Hepatocyte (in vitro differentiated cells): Measurements from ENCODE around the gene FCER2. TPM values are rescaled to one million over a fixed set of nuclear protein-coding genes. Genes with fewer than 3 reads are reported as not detected.

Experiments used
- DNase-seq: peaks from one replicate; pipeline ENCODE4 v3.0.0-alpha.2; 2016; ENCODE audit warnings: low spot score
- H2AFZ ChIP-seq: fragments of 200-600 bp; sonication (generic); 2 replicates; pipeline ENCODE4 v1.6.0; 2016; ENCODE audit warnings: antibody characterized with exemption, mild to moderate bottlenecking
- H3K27ac ChIP-seq: fragments of 200-600 bp; sonication (generic); 2 replicates; pipeline ENCODE4 v1.5.1; 2016; ENCODE audit warnings: mild to moderate bottlenecking
- H3K27me3 ChIP-seq: fragments of 200-600 bp; sonication (generic); 2 replicates; pipeline ENCODE4 v1.6.1; 2016
- H3K36me3 ChIP-seq: fragments of 200-600 bp; sonication (generic); replicated peaks from 2 replicates; pipeline ENCODE4 v1.5.1; 2016; ENCODE audit warnings: low read depth; ENCODE audit not compliant: insufficient read depth
- H3K4me1 ChIP-seq: fragments of 200-600 bp; sonication (generic); 2 replicates; pipeline ENCODE4 v1.5.1; 2016; ENCODE audit warnings: mild to moderate bottlenecking, moderate library complexity; ENCODE audit not compliant: insufficient read depth
- H3K4me2 ChIP-seq: fragments of 200-600 bp; sonication (generic); 2 replicates; pipeline ENCODE4 v1.6.0; 2016
- H3K4me3 ChIP-seq: fragments of 200-600 bp; sonication (generic); 2 replicates; pipeline ENCODE4 v1.5.1; 2016; ENCODE audit warnings: mild to moderate bottlenecking
- H3K79me2 ChIP-seq: fragments of 200-600 bp; sonication (generic); 2 replicates; pipeline ENCODE4 v1.6.0; 2017; ENCODE audit warnings: mild to moderate bottlenecking
- H3K9me2 ChIP-seq: fragments of 200-600 bp; sonication (generic); replicated peaks from 2 replicates; pipeline ENCODE4 v1.6.0; 2017; ENCODE audit warnings: mild to moderate bottlenecking; ENCODE audit not compliant: insufficient read depth
- H3K9me3 ChIP-seq: fragments of 200-600 bp; sonication (generic); 2 replicates; pipeline ENCODE4 v1.5.1; 2016; ENCODE audit warnings: low read depth, mild to moderate bottlenecking
- H4K20me1 ChIP-seq: fragments of 200-600 bp; sonication (generic); 2 replicates; pipeline ENCODE4 v1.6.0; 2016; ENCODE audit warnings: mild to moderate bottlenecking; ENCODE audit not compliant: insufficient read depth, poor library complexity, severe bottlenecking
- EZH2 ChIP-seq: fragments of 200-600 bp; sonication (generic); IDR thresholded peaks from 2 replicates; pipeline ENCODE4 v1.6.1; 2016; ENCODE audit warnings: antibody characterized with exemption, mild to moderate bottlenecking, borderline replicate concordance
- EZH2phosphoT487 ChIP-seq: fragments of 200-600 bp; sonication (generic); IDR thresholded peaks from one replicate; pipeline ENCODE4 v1.6.1; 2018; ENCODE audit warnings: antibody characterized with exemption, mild to moderate bottlenecking, low read depth, moderate library complexity; ENCODE audit not compliant: unreplicated experiment, severe bottlenecking
- WGBS: methylation state at CpG from one replicate; pipeline ENCODE4 v1.1.6; 2016; ENCODE audit warnings: low lambda C conversion rate; ENCODE audit errors: missing lambda C conversion rate; 5-methylcytosine and 5-hydroxymethylcytosine counted together
- polyA plus RNA-seq: library from polyadenylated mRNA; unstranded; fragments of >200 nt; fragmentation: Nextera tagmentation; extraction: Ambion mirVana; gene quantifications from 2 replicates; pipeline ENCODE4 v1.2.1, GENCODE V29; 2016
- total RNA-seq: library from RNA; depleted of rRNA; stranded (reverse); fragments of >200 nt; gene quantifications from 2 replicates; pipeline ENCODE4 v1.2.3, GENCODE V29; 2014
- TF ChIP-seq, protein P1 (sequence below): fragments of 200-600 bp; sonication (generic); IDR thresholded peaks from 2 replicates; pipeline ENCODE4 v1.5.1; 2016; ENCODE audit warnings: antibody characterized with exemption, mild to moderate bottlenecking; ENCODE audit not compliant: poor library complexity

FCER2 gene
- total and polyA plus RNA-seq, 2 experiments from 2014 or later: not detected

DNA sequence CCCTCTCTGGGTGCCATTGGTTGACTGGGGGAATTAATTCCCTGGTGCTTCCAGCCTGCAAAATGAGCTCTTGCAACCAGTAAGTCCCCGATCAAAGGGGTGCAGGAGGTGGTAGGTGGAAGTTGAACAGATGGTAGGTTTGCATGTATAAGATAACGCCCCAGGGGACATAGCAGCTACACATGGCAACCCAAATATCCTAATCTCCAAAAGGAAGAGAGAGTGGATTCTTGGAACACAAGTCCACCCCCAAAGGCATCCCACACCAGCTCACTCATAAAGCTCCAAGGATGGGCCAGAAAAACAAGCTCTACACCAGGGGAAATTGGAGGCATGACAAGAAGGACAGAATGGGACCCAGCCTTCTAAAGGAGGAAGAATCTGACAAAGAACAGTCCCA lies 40.6 kb upstream of the FCER2 start:
- Histone ChIP-seq H3K27me3 (peaks cover 4% of the 10 kb centered on the region), H3K4me3 (no peak overlapping the region), H3K9me3 (no peaks in the 10 kb centered on the region), H3K79me2 (no peaks in the 10 kb centered on the region), H3K27ac (no peak overlapping the region), H4K20me1 (no peaks in the 10 kb centered on the region), H3K9me2 (no peaks in the 10 kb centered on the region), H3K4me2 (no peak overlapping the region), H2AFZ (no peak overlapping the region), H3K36me3 (no peaks in the 10 kb centered on the region), H3K4me1 (no peaks in the 10 kb centered on the region)
- WGBS: 62% methylated on average over 2 of the region's 2 CpGs
- TF ChIP-seq, protein P1, sequence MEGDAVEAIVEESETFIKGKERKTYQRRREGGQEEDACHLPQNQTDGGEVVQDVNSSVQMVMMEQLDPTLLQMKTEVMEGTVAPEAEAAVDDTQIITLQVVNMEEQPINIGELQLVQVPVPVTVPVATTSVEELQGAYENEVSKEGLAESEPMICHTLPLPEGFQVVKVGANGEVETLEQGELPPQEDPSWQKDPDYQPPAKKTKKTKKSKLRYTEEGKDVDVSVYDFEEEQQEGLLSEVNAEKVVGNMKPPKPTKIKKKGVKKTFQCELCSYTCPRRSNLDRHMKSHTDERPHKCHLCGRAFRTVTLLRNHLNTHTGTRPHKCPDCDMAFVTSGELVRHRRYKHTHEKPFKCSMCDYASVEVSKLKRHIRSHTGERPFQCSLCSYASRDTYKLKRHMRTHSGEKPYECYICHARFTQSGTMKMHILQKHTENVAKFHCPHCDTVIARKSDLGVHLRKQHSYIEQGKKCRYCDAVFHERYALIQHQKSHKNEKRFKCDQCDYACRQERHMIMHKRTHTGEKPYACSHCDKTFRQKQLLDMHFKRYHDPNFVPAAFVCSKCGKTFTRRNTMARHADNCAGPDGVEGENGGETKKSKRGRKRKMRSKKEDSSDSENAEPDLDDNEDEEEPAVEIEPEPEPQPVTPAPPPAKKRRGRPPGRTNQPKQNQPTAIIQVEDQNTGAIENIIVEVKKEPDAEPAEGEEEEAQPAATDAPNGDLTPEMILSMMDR: no peak
- no peak for TF ChIP-seq EZH2
- TF ChIP-seq EZH2phosphoT487: no peak
- no peak for DNase-seq

DNA sequence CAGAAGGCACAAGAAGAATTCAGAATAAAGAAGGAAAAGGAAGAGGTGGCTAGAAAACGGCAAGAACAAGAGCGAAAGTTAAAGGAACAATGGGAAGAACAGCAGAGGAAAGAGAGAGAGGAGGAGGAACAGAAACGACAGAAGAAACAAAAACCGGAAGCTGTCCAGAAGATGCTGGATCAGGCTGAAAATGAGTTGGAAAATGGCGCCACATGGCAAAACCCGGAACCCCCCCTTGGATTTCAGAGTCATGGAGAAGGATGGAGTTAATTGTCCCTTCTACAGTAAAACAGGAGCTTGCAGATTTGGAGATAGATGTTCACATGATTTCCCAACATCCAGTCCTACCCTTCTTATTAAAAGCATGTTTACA lies 38.7 kb upstream of the FCER2 start:
- Histone ChIP-seq H3K4me2 (no peak overlapping the region), H3K4me3 (no peak overlapping the region), H3K9me3 (no peaks in the 10 kb centered on the region), H3K4me1 (no peaks in the 10 kb centered on the region), H3K27ac (no peak overlapping the region), H3K27me3 (peaks cover 10% of the 10 kb centered on the region), H2AFZ (no peak overlapping the region), H4K20me1 (no peaks in the 10 kb centered on the region), H3K79me2 (no peaks in the 10 kb centered on the region), H3K36me3 (no peaks in the 10 kb centered on the region), H3K9me2 (no peaks in the 10 kb centered on the region)
- no peak for DNase-seq
- TF ChIP-seq EZH2phosphoT487 (no peak), EZH2 (no peak)
- TF ChIP-seq, protein P1: no peak
- 93% methylated on average over 6 of the region's 6 CpGs for WGBS

DNA sequence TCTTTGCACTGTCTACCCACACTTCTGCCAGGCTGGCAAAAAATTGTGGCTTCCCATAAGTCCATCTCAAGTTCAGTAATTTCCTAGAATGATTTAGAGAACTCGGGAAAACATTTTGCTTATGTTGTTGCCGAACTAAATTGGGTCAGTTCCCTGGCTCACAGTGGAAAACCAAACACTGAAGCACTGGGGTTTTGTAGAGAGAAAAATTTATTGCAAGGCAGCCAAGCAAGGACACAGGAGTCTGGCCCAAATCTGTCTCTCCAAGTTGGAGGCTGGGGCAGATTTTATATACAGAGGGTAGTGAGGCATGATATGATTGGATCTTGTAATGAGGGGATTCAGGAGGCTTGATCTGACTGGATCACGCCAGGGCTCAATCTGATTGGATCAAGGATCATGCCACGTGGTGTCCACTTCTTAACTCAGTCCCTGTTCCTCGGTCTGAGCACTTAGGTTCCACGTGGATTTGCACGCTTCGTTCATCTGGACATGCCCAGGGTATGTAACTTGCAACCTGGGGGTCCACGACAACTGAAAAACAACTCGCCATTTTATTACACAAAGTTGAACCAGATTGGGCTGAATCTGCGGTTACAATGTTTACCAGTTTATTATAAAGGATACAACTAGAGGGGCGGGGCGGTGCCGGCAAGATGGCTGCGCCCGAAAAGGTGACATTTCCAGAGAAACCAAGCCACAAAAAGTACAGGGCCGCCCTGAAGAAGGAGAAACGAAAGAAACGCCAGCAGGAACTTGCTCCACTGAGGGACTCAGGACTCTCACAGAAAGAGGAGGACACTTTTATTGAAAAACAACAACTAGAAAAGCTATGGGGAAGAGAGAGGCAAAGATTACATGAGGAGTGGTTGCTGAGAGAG lies 38.1 kb upstream of the FCER2 start:
- no peak for DNase-seq
- peaks cover 14% of the 10 kb centered on the region for H3K27me3 ChIP-seq
- H3K4me2 ChIP-seq: no peak overlapping the region
- no peak for TF ChIP-seq EZH2
- TF ChIP-seq, protein P1: no peak
- TF ChIP-seq EZH2phosphoT487: no peak
- H3K4me1 ChIP-seq: no peaks in the 10 kb centered on the region
- H3K27ac ChIP-seq: no peak overlapping the region
- 84% methylated on average over 19 of the region's 19 CpGs for WGBS
- H3K9me3 ChIP-seq: no peaks in the 10 kb centered on the region
- H3K36me3 ChIP-seq: no peaks in the 10 kb centered on the region
- no peak overlapping the region for H3K4me3 ChIP-seq
- no peaks in the 10 kb centered on the region for H3K79me2 ChIP-seq
- H2AFZ ChIP-seq: no peak overlapping the region
- H4K20me1 ChIP-seq: no peaks in the 10 kb centered on the region
- no peaks in the 10 kb centered on the region for H3K9me2 ChIP-seq
